M059J (cell line): ENCODE measurements around the gene NR1D1. TPM values are rescaled to one million over a fixed set of nuclear protein-coding genes. Genes with fewer than 3 reads are reported as not detected.
A peak's percentile ranks its signal among the peaks of the same experiment; 100 is the strongest.
"Not testable (repeated sequence)": the region's sequence is repeated elsewhere in the genome, so short reads cannot be mapped to it uniquely, and the experiment has no call there.

Experiments used
- DNase-seq: peaks from one replicate; pipeline ENCODE4 v3.0.0-alpha.2; 2012; ENCODE audit warnings: low read depth
- total RNA-seq: library from RNA; depleted of rRNA; stranded (reverse); fragments of >200 nt; shearing (Covaris generic); gene quantifications from 2 replicates; pipeline ENCODE4 v1.2.3, GENCODE V29; 2014; rRNA removed

The NR1D1 gene
- 5.7 and 6.3 TPM in 2 replicates for total RNA-seq

DNA sequence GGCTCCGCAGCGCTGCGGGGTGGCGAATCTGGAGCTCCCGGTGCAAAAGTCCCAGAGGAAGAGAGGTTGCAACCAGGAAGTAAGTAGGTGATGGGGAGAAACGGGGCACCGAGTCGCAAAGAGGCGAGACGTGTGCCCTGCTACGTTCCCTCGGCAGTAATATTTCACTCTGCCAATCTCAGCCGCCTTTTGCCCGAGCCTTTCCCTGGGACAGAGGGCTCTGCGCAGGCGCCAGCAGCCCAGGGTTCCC, at the start of gene NR1D1:
NR1D1 (minus strand) TSS at position 171 of the 250 bp plus-strand sequence. CDS start 495 bp downstream, outside the sequence.
- DNase-seq: no peak

DNA sequence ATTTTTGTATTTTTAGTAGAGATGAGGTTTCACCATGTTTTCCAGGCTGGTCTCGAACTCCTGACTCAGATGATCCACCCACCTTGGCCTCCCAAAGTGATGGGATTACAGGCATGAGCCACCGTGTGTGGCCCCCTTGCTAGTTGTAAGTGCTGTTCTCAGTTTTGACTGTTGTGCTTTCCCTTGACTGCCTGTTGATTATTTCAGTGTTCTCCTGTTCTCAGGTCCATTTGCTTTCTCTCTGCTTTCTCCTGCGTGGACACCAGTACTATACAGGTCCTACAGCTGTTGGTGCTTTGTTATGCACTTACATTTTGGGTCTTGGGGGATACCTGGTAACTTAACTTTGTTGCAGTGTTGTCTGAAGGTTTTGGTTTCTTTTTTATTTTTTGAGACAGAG, 48.1 kb upstream of the NR1D1 start:
- DNase-seq: no peak

DNA sequence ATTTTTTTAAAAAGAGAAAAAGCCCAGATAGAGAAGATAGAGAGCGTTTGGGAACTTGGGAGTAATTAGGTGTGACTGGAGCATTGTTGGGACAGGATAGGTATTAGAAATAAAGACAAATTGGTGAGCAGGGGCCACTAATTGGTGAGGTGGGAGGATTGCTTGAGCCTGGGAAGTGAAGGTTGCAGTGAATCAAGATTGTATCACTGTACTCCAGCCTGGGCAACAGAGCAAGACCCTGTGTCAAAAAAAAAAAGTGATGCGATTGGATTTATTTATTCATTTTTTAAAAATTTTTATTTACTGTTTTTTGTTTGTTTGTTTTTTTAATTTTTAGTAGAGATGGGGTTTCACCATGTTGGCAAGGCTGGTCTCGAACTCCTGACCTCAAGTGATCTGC, 45.1 kb upstream of the NR1D1 start:
- no peak for DNase-seq

DNA sequence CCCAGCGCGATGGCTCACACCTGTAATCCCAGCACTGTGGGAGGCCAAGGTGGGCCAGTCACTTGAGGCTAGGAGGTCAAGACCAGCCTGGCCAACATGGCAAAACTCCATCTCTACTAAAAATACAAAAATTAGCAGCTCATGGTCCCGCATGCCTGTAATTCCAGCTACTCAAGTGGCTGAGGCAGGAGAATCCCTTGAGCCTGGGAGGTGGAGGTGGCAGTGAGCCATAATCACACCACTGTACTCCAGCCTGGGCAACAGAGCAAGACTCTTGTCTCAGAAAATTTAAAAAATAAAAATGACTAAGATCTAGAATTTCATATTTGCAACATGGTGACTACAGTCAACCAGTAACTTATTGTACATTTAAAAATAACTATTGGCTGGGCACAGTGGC, 42.8 kb upstream of the NR1D1 start:
- not testable (repeated sequence) for DNase-seq

DNA sequence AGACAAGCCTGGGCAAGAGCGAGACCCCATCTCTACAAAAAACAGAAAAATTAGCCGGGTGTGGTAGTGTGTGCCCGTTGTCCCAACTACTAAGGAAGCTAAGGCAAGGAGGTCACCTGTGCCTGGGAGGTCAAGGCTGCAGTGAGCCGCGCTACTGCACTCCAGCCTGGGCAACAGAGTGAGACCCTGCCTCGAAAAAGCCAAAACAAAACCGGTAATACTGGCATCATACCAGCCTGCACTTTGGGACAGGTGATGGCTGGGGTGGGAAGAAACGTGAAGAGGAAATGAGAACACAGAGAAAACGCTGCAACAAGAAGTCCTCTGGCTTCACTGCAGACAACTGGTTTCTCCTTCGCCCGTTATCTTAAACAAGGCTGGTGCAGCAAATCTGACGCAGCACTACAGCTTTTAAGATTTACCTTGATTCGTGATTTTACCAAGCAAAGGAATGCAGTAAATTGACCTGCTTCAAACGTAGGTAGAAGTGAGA, 39.2 kb upstream of the NR1D1 start:
- no peak for DNase-seq

DNA sequence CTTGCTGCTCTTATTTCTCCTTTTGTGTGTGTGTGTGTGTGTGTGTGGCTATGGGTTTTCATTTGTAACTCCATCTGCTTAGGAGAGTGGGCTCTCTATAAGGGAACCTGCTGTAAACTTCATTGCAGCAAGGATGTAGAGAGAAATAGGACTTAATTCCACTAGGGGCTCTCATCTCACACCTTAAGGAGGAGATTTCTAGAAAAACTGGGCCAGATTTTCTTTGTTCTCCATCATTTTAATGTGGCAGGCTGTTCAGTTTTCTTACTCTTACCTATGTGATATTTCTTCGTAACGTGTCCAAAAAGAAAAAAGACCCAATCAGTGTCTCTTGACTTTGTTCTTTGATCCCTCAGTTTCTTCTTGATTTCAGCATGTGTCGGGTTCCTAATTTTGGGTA, 35.4 kb upstream of the NR1D1 start:
- DNase-seq: no peak

DNA sequence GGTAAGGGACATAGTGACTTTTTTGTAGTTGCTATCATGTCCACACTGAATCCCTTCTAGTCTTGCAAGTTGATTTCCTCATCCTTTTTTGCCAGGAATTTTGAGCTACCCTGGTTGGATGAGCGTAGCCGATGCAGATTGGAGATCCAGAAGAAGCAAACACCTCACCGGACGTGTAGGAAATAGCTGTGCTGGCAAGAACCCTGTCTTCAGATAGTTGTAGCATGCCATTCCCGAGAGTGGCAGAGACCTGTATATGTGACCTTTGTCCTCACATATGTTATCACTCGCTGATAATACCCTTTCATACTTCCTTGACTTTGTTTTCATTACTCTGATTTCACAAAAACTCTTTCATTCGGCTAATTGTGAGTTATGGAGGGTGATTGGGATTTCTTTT, 33.8 kb upstream of the NR1D1 start:
- no peak for DNase-seq

DNA sequence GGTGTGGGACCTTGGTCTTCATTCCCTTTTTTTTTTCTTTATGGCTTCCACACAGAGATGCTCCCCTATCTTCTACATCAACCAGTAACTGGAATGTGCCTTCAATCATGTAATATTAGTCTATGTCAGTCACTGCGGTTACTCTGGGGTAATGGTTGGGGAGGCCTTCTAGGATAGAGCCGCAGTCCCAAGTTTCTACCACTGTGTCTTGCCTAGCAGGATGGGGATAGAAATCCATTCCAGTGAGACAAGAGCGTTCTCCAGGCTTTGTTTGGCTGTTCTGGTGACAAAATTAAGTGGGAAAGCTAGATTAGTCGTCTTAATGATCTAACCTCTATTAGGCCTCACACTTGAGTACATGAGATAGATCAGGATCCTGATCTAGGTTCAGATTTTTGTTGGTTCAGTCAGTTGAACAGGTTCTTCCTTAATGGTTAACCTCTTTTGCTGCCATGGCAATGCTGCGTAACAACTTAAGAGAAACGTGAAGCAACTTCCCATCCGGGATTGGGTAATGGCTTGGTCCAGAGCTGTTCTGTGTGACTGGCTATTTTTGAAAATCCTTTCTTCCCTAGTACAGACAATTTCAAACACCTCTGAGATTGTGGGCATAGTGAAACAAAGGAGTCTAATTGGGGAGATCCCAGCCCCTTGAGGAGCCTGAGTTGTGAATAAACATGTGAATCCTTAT, 30.1 kb upstream of the NR1D1 start:
- DNase-seq: no peak

DNA sequence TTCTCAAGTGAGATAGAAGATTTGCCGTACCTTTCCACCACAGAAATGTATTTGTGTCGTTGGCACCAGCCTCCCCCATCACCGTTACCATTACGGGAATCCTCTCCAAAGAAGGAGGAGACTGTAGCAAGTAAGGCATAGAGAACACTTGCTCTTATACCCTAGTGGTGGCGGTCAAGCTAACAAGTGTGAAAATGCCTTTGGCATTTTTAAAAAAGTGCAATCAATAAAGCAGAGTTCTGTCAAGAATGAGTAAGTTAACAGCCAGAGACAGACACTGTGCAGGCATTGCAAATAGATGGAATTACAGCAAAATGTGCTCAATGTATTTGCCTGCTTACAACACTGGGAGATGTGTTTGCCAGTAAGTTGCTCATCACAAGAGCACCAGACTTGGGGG, 29.1 kb upstream of the NR1D1 start:
- no peak for DNase-seq

DNA sequence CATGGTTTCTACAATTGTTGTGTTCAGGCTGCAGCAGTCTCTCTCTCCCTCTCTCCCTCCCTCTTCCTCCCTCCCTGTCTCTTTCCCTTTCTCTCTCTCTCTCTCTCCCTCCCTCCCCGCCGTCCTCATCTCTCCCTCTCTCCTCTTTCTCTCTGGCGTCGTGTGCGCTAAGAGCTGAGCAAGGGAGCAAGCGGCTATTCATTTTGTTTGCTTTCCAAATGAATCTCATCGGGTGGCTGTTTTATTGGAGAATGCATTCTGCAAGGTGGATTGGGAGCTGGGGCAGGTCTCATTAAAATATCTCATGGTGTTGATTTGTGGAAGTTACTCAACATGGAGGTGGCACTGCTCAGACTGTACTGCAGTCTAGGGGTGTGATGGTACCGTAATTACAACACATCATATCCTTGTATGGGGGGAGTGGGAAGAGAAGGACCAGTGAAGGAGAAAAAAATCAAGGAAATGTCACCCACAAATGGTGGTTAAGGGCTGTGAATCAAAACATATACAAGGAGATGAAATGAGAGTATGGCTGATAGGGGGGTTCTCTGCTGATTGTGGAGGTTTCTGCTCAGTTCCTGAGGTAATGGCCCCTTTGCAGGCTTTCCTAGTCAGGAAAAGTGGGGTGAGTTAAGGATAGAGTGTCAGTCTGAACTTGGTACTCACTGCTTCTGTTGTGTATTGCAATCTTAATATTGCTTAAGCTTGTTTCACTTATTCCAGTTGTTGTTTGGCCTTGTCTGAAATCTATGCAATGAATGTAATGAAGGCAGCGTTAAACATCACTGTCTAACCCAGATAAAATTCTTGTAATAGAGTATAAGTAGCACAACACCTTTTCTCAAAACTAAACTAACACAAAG, 24.1 kb upstream of the NR1D1 start:
- peak; percentile 52 for DNase-seq

DNA sequence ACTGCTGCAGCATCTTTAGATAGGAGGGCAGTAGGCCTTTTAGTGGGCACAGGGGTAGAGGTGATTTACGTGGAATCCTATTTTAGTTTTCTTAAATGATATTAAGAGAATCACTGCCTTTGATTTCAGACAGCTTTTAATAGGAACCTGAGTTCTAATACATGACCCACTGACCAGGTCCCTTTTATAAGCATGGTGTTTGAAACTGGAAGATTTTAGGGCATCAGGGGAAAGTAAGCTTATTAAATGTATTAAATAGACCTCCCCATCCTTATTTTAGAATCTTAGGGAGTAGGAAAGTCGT, 23.4 kb upstream of the NR1D1 start:
- no peak for DNase-seq

DNA sequence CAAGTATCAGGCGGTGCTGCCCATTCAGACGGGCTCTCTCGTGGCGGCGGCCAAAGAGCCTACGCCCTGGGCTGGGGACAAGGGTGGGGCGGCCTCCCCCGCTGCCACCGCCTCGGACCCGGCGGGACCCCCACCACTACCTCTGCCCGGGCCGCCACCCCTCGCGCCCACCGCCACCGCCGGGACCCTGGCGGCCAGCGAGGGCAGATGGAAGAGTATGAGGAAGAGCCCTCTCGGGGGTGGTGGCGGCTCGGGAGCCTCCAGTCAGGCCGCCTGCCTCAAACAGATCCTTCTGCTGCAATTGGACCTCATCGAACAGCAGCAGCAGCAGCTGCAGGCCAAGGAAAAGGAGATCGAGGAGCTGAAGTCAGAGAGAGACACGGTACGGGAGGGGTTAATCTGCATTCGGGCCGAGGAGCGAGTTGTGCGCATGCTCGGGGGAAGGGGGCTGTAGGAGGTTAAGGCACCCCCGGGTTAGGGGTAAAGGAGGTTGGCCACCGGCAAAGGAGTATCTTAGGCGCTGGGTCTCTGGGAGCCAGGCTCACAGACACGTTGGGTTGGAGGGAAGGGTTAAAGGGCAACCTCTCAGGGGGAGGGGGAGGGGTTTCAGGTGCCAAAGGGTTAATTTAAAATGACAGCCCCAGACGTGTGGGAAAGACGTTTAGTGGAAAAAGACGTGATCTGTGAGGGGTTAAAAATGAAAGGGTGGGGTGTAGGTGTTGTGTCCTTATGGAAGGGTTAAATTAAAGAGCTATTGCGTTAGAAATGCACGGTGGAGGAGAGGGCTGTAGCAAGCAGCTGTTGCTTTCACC, 22.8 kb upstream of the NR1D1 start:
- peak; percentile 42 for DNase-seq

DNA sequence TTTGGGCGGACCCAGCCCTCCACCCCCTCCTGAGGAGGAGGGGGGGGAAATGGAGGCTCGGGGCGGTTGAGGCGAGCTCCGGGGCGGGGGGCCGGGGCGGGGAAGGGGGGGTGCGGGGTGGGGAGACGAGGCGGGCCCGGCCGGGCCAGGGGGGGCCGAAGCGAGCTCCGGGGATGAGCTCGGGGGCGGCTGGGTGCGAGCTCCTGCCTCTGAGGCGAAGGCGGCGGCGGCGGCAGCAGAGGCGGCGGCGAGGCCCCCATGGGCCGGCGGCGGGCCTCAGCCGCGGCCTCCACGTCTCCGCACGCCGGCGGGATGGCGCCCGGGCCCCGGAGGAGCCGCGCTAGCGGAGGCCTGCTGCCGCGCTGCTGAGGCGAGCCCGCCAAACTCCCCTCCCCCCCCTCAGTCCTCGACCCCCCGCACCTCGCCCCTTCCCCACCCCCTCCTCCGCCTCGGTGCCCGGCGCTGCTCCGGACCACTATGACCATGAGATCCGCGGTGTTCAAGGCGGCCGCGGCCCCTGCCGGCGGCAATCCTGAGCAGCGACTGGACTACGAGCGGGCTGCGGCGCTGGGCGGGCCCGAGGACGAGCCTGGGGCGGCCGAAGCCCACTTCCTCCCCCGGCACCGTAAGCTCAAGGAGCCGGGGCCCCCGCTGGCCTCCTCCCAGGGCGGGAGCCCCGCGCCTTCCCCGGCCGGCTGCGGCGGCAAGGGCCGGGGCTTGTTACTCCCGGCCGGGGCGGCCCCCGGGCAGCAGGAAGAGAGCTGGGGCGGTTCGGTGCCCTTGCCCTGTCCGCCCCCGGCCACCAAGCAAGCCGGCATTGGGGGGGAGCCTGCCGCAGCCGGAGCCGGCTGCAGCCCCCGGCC, 22.0 kb upstream of the NR1D1 start:
- peak; percentile 44 for DNase-seq

DNA sequence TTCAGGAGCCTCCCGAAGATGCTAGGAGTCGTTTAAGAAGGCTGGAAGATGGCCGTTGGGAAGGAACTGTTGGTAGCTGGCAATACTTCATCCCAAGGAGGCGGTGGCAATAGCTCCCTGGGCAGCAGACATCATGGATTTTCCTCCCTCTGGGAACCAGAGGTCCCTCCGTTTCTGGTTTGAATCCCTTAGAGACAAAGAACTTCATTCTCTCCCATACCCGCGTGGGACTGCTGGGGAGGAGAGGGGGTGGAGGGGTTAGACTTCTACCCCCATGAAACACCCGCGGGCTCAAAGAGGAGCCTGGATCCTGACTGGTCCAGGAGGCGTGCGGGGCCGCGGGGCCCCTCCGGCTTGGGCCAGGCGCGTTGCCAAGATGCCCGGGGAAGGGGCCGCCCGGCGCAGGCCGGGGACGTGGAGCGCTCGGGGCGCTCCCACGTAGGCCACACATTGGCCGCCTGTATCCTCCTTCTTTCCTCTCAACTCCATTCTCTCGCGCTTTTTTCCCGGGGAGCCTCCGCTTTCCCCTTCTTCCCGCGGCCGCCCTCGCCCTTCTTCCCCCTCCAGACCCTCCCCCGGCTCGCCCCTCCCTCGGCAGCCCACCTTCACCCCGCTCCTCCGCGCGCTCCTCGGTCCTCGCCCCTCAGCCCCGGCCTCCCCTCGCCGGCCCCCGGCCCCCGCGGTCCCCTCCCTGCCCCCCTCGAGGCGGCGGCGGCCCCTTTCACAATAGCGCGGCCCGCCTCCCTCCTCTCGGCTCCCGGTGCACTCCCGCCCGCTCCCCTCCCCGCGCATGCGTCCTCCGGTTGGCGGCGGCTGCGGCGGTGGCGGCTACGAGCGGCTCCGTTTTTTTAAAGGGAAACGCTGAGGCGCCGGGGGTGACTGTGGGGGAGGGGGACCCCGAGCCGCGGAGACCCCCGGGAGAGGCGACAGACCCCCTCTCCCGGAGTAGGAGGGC, 21.1 kb upstream of the NR1D1 start, which contains the start of gene MSL1:
MSL1 (plus strand) TSS at position 791 of the 955 bp plus-strand sequence. CDS start 642 bp downstream, outside the sequence.
- DNase-seq: peak; percentile 73

DNA sequence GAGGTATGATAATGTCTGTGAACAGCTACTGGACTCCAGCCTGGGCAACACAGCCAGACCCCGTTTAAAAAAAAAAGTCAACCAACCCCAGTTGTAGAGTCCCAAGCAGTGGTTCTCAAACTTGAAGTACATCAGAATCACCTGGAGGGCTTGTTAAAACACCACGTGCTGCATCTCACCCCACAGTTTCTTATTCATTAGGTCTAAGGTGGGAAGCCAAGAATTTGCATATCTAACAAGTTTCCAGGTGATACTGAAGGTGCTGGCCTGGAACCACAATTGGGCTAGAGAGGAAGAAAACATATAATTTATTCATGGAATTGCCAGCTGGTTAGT, 14.7 kb upstream of the NR1D1 start:
- no peak for DNase-seq

DNA sequence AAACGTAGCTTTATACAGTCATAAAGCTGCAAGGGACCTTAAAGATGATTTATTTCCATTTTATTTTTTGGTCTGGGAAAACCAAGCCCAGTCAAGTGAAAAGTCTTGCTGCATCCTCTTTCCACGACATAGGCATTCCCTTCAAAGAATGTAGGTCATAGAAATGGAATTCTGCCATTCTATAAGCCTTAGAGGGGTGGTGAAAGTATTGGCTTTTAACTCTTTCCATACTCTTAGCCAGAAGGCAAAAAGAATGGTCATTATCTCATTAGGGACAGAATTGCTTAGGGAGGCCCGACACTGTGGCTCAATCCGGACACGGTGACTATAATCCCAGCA, 13.5 kb upstream of the NR1D1 start:
- DNase-seq: no peak

DNA sequence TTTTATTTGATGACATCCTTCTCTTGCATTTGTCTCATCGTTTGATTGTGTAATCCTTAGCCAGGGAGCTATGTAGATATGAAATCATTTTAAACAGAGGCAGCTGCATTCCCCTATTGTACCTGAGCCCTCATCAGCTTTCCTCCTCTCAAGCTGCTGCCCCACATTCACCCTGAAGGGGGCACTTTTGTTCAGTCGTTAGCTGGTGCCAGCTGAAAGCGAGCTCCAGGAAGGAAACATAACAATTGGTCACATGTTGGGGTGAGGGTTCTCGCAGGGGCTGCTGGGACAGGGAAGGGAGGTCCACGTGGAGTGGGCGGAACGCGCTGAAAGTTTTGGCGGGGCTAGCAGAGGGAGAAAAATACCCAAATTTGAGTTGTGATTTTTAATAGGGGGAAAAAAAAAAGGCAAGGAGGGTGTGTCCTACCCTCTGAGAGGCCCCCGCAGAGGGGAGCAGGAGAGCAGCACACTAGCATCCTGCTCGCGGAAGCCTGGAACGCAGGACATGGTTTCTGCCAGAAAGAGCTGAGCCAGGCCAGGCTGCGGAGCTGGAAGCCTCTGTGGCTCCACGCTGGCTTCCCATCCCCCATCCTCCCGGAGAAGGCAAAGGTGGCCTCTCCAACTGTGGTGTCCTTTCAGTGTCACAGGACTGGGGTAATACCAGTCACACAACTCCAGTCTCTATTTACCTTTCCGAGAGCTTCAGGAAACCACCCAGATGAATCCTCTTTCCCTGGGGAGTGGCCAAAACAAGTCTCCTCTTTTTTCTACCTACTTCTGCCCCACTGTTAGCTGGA, 12.9 kb upstream of the NR1D1 start:
- DNase-seq: peak; percentile 92

DNA sequence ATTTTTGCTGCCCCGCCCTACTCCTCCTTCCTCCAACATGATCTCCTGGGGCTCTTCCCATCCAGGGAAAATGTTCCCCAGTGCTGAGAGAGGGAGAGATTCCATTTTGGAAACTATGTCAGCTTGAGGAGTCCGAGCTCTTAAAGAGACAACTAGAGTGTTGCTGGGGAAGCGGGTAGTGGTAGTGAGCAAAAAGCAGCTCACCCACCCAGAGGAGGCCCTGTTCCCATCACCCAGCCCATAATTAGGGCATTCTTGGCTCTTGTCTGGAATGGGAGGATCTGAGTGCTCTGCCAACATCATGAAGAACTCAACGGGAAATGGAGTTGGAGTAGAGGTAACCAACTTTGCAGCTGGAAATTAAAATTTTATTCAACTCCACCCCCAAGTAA, 12.3 kb upstream of the NR1D1 start:
- no peak for DNase-seq

DNA sequence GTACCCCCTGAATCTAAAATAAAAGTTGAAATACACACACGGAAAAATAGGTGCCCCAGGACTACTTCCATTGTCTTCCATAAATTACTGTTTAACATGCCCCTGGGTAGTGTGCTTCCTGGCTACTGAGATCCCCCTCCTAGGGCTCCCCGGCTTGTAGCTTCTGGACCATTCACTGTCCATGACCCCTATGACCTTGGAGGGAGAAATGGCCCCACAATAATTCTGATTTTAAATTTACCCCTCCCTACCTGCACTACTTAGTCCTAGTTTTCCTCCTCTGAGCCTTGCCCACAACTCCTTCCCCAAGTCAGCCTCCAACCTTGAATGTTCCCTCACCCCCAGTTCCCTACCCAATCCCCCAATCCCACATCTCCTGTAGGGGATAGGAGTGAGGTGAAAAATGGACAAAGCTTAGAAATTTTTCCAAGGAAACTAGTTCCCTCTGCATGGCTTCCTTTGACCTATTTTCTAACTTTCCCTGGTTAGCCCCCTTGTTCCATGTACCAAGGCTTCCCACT, 11.9 kb upstream of the NR1D1 start:
- no peak for DNase-seq
